Endothelial cell of umbilical vein (primary cell): ENCODE measurements around the gene USB1. TPM values are rescaled to one million over a fixed set of nuclear protein-coding genes. Genes with fewer than 3 reads are reported as not detected.

ENCODE experiments used
- BruUV-seq: library from RNA; stranded (reverse); fragments of 400-500 nt; replicated peaks from 2 replicates; lab custom pipeline; 2021; lab: Mats Ljungman, UMichigan
- CTCF ChIA-PET: fragments of 300-600, 350-600 bp; sonication (Branson Sonifier 250); formaldehyde crosslinking; loops from one replicate; lab custom pipeline; 2021; ENCODE audit warnings: antibody characterized with exemption, inconsistent platforms; lab: Charles Lee
- POLR2A ChIA-PET: fragments of 300-600, 350-600 bp; sonication (Branson Sonifier 250); formaldehyde crosslinking; loops from one replicate; lab custom pipeline; 2021; ENCODE audit warnings: antibody characterized with exemption, inconsistent platforms; lab: Charles Lee
- DNase-seq: peaks from one replicate; pipeline ENCODE4 v3.0.0-alpha.2; 2011; ENCODE audit warnings: low read depth, low spot score
- FAIRE-seq: peaks from 2 replicates; lab custom pipeline; 2011; peaks lifted over from hg19 to GRCh38; lab: Jason Lieb, UNC
- H2AFZ ChIP-seq: 2 replicates; pipeline ENCODE4 v1.6.0; 2012; ENCODE audit warnings: low read depth, low read length, control low read depth, inconsistent platforms
- H3K27ac ChIP-seq: 2 replicates; pipeline ENCODE4 v1.5.1; 2011; ENCODE audit warnings: low read depth, mild to moderate bottlenecking, control low read depth, low read length, moderate library complexity; ENCODE audit not compliant: insufficient read depth
- H3K27me3 ChIP-seq, 2 experiments: 2 replicates each; pipeline versions ENCODE4 v1.6.0 to v1.6.1; 2011; ENCODE audit warnings: low read length in 2 of 2, mixed read lengths in 1 of 2; ENCODE audit not compliant: control insufficient read depth in 2 of 2, insufficient read depth in 2 of 2
- H3K36me3 ChIP-seq, 2 experiments: 2 replicates in 1 of 2; 3 replicates in 1 of 2; pipeline ENCODE4 v1.5.1; 2011; ENCODE audit warnings: low read length in 2 of 2, mild to moderate bottlenecking in 1 of 2, moderate library complexity in 1 of 2; ENCODE audit not compliant: control insufficient read depth in 2 of 2, insufficient read depth in 2 of 2; ENCODE audit errors: extremely low read depth in 1 of 2
- H3K4me1 ChIP-seq: 3 replicates; pipeline ENCODE4 v1.5.1; 2011; ENCODE audit warnings: mild to moderate bottlenecking, low read length; ENCODE audit not compliant: control insufficient read depth, insufficient read depth; ENCODE audit errors: extremely low read depth
- H3K4me2 ChIP-seq: 2 replicates; pipeline ENCODE4 v1.6.1; 2011; ENCODE audit warnings: low read length, control low read depth, mixed read lengths; ENCODE audit not compliant: insufficient read depth
- H3K4me3 ChIP-seq, 3 experiments: fragments of 200-600 bp in 1 of 3; sonication (generic), shearing (Covaris generic) in 1 of 3; replicated peaks in 1 of 3; 2 replicates each; pipeline ENCODE4 v1.5.1; 2011 to 2016; ENCODE audit warnings: control low read depth in 3 of 3, low read length in 3 of 3, mild to moderate bottlenecking in 2 of 3, inconsistent platforms in 1 of 3, low read depth in 1 of 3, moderate library complexity in 1 of 3; ENCODE audit not compliant: insufficient read depth in 1 of 3
- H3K79me2 ChIP-seq: 2 replicates; pipeline ENCODE4 v1.6.0; 2012; ENCODE audit warnings: low read length, inconsistent platforms; ENCODE audit not compliant: control insufficient read depth, insufficient read depth
- H3K9ac ChIP-seq: replicated peaks from 2 replicates; pipeline ENCODE3; 2011; ENCODE audit warnings: low read length, control low read depth; ENCODE audit not compliant: insufficient read depth; ENCODE audit errors: extremely low read depth
- H3K9me1 ChIP-seq: replicated peaks from 3 replicates; pipeline ENCODE4 v1.6.0; 2011; ENCODE audit warnings: mild to moderate bottlenecking, low read length; ENCODE audit not compliant: control insufficient read depth, insufficient read depth; ENCODE audit errors: extremely low read depth
- H3K9me3 ChIP-seq: replicated peaks from 2 replicates; pipeline ENCODE4 v1.5.1; 2012; ENCODE audit warnings: low read length, inconsistent platforms; ENCODE audit not compliant: control insufficient read depth, insufficient read depth
- H4K20me1 ChIP-seq: replicated peaks from 2 replicates; pipeline ENCODE3; 2011; ENCODE audit warnings: mild to moderate bottlenecking, low read length; ENCODE audit not compliant: control insufficient read depth, insufficient read depth; ENCODE audit errors: extremely low read depth
- CTCF ChIP-seq, 2 donors: IDR thresholded peaks; 1 replicate in 1 of 2; 2 replicates in 1 of 2; pipeline ENCODE4 v1.5.1; 2011; ENCODE audit warnings: low read length in 2 of 2, mild to moderate bottlenecking in 2 of 2, moderate library complexity in 2 of 2, control low read depth in 1 of 2, inconsistent platforms in 1 of 2, low read depth in 1 of 2; ENCODE audit not compliant: insufficient read depth in 1 of 2; ENCODE audit errors: extremely low read depth in 1 of 2
- EZH2 ChIP-seq: IDR thresholded peaks from 2 replicates; pipeline ENCODE4 v1.6.1; 2012; ENCODE audit warnings: borderline replicate concordance, low read depth, mild to moderate bottlenecking, moderate library complexity, low read length, inconsistent platforms; ENCODE audit not compliant: severe bottlenecking
- FOS ChIP-seq: IDR thresholded peaks from 2 replicates; pipeline ENCODE4 v1.6.1; 2011; ENCODE audit warnings: mild to moderate bottlenecking, low read length, moderate library complexity, borderline replicate concordance; ENCODE audit not compliant: insufficient read depth
- GATA2 ChIP-seq: IDR thresholded peaks from 2 replicates; pipeline ENCODE4 v1.7.0; 2011; ENCODE audit warnings: low read depth, mild to moderate bottlenecking, moderate library complexity, mixed read lengths, low read length; ENCODE audit not compliant: insufficient read length, insufficient read depth
- JUN ChIP-seq: IDR thresholded peaks from 2 replicates; pipeline ENCODE4 v1.6.1; 2011; ENCODE audit warnings: borderline replicate concordance, low read depth; ENCODE audit not compliant: insufficient read length, insufficient read depth
- MAX ChIP-seq: IDR thresholded peaks from 2 replicates; pipeline ENCODE4 v1.6.1; 2011; ENCODE audit not compliant: insufficient read depth, insufficient read length
- MYC ChIP-seq: IDR thresholded peaks from one replicate; pipeline ENCODE4 v1.6.1; 2011; ENCODE audit warnings: mild to moderate bottlenecking, low read depth, low read length
- POLR2A ChIP-seq: IDR thresholded peaks from 2 replicates; pipeline ENCODE4 v1.6.1; 2012; ENCODE audit warnings: low read depth, mild to moderate bottlenecking, control low read depth, low read length
- POLR2AphosphoS5 ChIP-seq: IDR thresholded peaks from 2 replicates; pipeline ENCODE4 v1.6.1; 2012; ENCODE audit warnings: low read depth, mild to moderate bottlenecking, control low read depth, low read length, moderate library complexity; ENCODE audit not compliant: insufficient read depth
- dilution Hi-C: fragments of 300-500 bp; cut with MboI; formaldehyde crosslinking; loops from one replicate; pipeline ENCODE4 v1.15.0; 2019; ENCODE audit warnings: low sequenced_read_pairs; ENCODE audit not compliant: extremely low pct_ligation_motif_present
- intact Hi-C: fragments of 100-400 bp; cut with micrococcal nuclease; formaldehyde crosslinking; loops from one replicate; pipeline ENCODE4 v1.10.0; 2022
- polyA plus RNA-seq, 4 experiments: library from polyadenylated mRNA; depleted of rRNA in 3 of 4; stranded (reverse) in 3 of 4; unstranded in 1 of 4; fragments of >200 nt; gene quantifications; 2 replicates each; pipeline versions ENCODE4 v1.2.1 to v1.2.3, GENCODE V29; 2011 to 2012; ENCODE audit warnings: missing spikeins in 1 of 4
- total RNA-seq: library from RNA; stranded (reverse); gene quantifications from 2 replicates; pipeline ENCODE4 v1.2.3, GENCODE V29; 2021

Gene USB1
- total and polyA plus RNA-seq, 2 donors (not counting 3 experiments of a cell fraction or from before 2014, with no cell fraction given), result 64.6 to 83.8 TPM

GRCh38 chr16:58047557-58048348, 46.5 kb downstream of the USB1 start:
- H3K79me2 ChIP-seq, result no peaks in the 10 kb centered on the region
- no peak overlapping the region for H3K4me2 ChIP-seq
- H3K9ac ChIP-seq, result no peak overlapping the region
- H3K4me1 ChIP-seq, result no peaks in the 10 kb centered on the region
- DNase-seq (no peak), FAIRE-seq (no peak)
- CTCF ChIA-PET, result interaction anchor here (1.4 kb wide), 2 partner anchors 74 to 80 kb away, joined by 3 to 4 read pairs; no protein-coding TSS in a partner anchor
- H3K27me3 ChIP-seq, result no peaks in the 10 kb centered on the region
- intact Hi-C loops, result no loop called here
- no TSS peak for BruUV-seq
- dilution Hi-C loops, result no loop called here
- H3K27ac ChIP-seq, result no peak overlapping the region
- no peaks in the 10 kb centered on the region for H3K36me3 ChIP-seq
- H2AFZ ChIP-seq, result peak overlapping the region; percentile 19
- no peaks in the 10 kb centered on the region for H3K9me1 ChIP-seq
- POLR2A ChIA-PET, result no interaction called here
- TF ChIP-seq CTCF (IDR thresholded peaks at IDR 0.05; ENCODE audit: extremely low read depth in 1 of 2, insufficient read depth in 1 of 2, low read depth in 1 of 2, low read length in 2 of 2), result no peak
- TF ChIP-seq EZH2, result no peak
- no peak for TF ChIP-seq MAX
- TF ChIP-seq POLR2AphosphoS5, result no peak
- no peak for TF ChIP-seq GATA2
- TF ChIP-seq MYC, result no peak
- TF ChIP-seq FOS, result no peak
- TF ChIP-seq JUN, result no peak
- no peak for TF ChIP-seq POLR2A
- no peaks in the 10 kb centered on the region for H4K20me1 ChIP-seq
- H3K9me3 ChIP-seq, result no peaks in the 10 kb centered on the region
- no peak overlapping the region for H3K4me3 ChIP-seq
